GM23248 (cell line): ENCODE data around the gene SULT1C2. TPM values are rescaled to one million over a fixed set of nuclear protein-coding genes. Genes with fewer than 3 reads are reported as not detected.

Experiments used
- DNase-seq: peaks from one replicate; pipeline ENCODE4 v3.0.0-alpha.2; 2015
- H2AFZ ChIP-seq: fragments of 200-600 bp; sonication (generic); 2 replicates; pipeline ENCODE4 v1.6.1; 2016; ENCODE audit warnings: antibody characterized with exemption
- H3F3A ChIP-seq: fragments of 200-600 bp; sonication (generic); 2 replicates; pipeline ENCODE4 v1.6.1; 2016; ENCODE audit warnings: mild to moderate bottlenecking, antibody characterized with exemption, mixed run types; ENCODE audit not compliant: insufficient read depth
- H3K27ac ChIP-seq: fragments of 200-600 bp; sonication (generic); 2 replicates; pipeline ENCODE4 v1.5.1; 2016; ENCODE audit warnings: mild to moderate bottlenecking
- H3K27me3 ChIP-seq: fragments of 200-600 bp; sonication (generic); replicated peaks from 2 replicates; pipeline ENCODE4 v1.6.1; 2016; ENCODE audit warnings: mild to moderate bottlenecking; ENCODE audit not compliant: insufficient read depth
- H3K36me3 ChIP-seq: fragments of 200-600 bp; sonication (generic); 2 replicates; pipeline ENCODE4 v1.6.1; 2016; ENCODE audit warnings: low read depth, mild to moderate bottlenecking
- H3K4me1 ChIP-seq: fragments of 200-600 bp; sonication (generic); 2 replicates; pipeline ENCODE4 v1.6.1; 2016; ENCODE audit warnings: mild to moderate bottlenecking; ENCODE audit not compliant: insufficient read depth
- H3K4me2 ChIP-seq: fragments of 200-600 bp; sonication (generic); one replicate; pipeline ENCODE4 v1.6.1; 2016; ENCODE audit warnings: mild to moderate bottlenecking; ENCODE audit not compliant: unreplicated experiment
- H3K4me3 ChIP-seq: fragments of 200-600 bp; sonication (generic); 2 replicates; pipeline ENCODE4 v1.5.1; 2016; ENCODE audit warnings: mild to moderate bottlenecking
- H3K79me2 ChIP-seq: fragments of 200-600 bp; sonication (generic); 2 replicates; pipeline ENCODE4 v1.6.1; 2016; ENCODE audit warnings: mild to moderate bottlenecking; ENCODE audit not compliant: insufficient read depth
- H3K9ac ChIP-seq: fragments of 200-600 bp; sonication (generic); 2 replicates; pipeline ENCODE4 v1.6.1; 2016; ENCODE audit warnings: mild to moderate bottlenecking
- H3K9me2 ChIP-seq: fragments of 200-600 bp; sonication (generic); 2 replicates; pipeline ENCODE4 v1.6.1; 2016; ENCODE audit warnings: mixed run types, mild to moderate bottlenecking, moderate library complexity; ENCODE audit not compliant: insufficient read depth
- H3K9me3 ChIP-seq: fragments of 200-600 bp; sonication (generic); one replicate; pipeline ENCODE4 v1.6.1; 2017; ENCODE audit warnings: low read depth
- H4K20me1 ChIP-seq: fragments of 200-600 bp; sonication (generic); 2 replicates; pipeline ENCODE4 v1.6.0; 2016; ENCODE audit not compliant: insufficient read depth
- EZH2 ChIP-seq: fragments of 200-600 bp; sonication (generic); IDR thresholded peaks from 2 replicates; pipeline ENCODE4 v1.6.1; 2018; ENCODE audit warnings: antibody characterized with exemption, mild to moderate bottlenecking; ENCODE audit not compliant: insufficient read depth, poor library complexity, severe bottlenecking
- EZH2phosphoT487 ChIP-seq: fragments of 200-600 bp; sonication (generic); IDR thresholded peaks from 2 replicates; pipeline ENCODE4 v1.6.1; 2018; ENCODE audit warnings: antibody characterized with exemption, moderate library complexity, mild to moderate bottlenecking, low read depth; ENCODE audit not compliant: insufficient read depth
- WGBS, 2 experiments: methylation state at CpG; one replicate each; pipeline ENCODE4 v1.1.6; 2015 to 2017; ENCODE audit warnings: low lambda C conversion rate in 2 of 2, low coverage in 1 of 2; ENCODE audit errors: missing lambda C conversion rate in 2 of 2; 5-methylcytosine and 5-hydroxymethylcytosine counted together
- in situ Hi-C: fragments of 300-500 bp; cut with MboI; formaldehyde crosslinking; loops from 2 replicates; pipeline ENCODE4 v1.15.0; 2020
- polyA plus RNA-seq: library from polyadenylated mRNA; unstranded; fragments of >200 nt; fragmentation: Nextera tagmentation; extraction: Ambion mirVana; gene quantifications from 2 replicates; pipeline ENCODE4 v1.2.1, GENCODE V29; 2016
- total RNA-seq: library from RNA; depleted of rRNA; stranded (reverse); fragments of >200 nt; shearing (Covaris generic); gene quantifications from 2 replicates; pipeline ENCODE4 v1.2.3, GENCODE V29; 2014

Gene SULT1C2
- total and polyA plus RNA-seq, 2 experiments from 2014 or later = not detected

GRCh38 chr2:108244667-108245414 lies 43.9 kb upstream of the SULT1C2 start:
- Histone ChIP-seq H3K4me3 (no peak overlapping the region), H4K20me1 (no peaks in the 10 kb centered on the region), H3K4me1 (no peaks in the 10 kb centered on the region), H3K27me3 (no peaks in the 10 kb centered on the region), H3K79me2 (no peaks in the 10 kb centered on the region), H3F3A (peaks cover 6% of the 10 kb centered on the region; the same call in 1 of the 2 replicates), H3K9ac (no peak overlapping the region), H3K9me3 (no peaks in the 10 kb centered on the region), H3K4me2 (no peak overlapping the region), H3K27ac (no peak overlapping the region), H2AFZ (no peak overlapping the region), H3K36me3 (no peaks in the 10 kb centered on the region), H3K9me2 (no peaks in the 10 kb centered on the region)
- DNase-seq = no peak
- TF ChIP-seq EZH2phosphoT487 (no peak), EZH2 (no peak)
- in situ Hi-C loops = no loop called here
- 51 to 62% methylated on average over 2 of the region's 2 CpGs for WGBS, 2 experiments

DNA sequence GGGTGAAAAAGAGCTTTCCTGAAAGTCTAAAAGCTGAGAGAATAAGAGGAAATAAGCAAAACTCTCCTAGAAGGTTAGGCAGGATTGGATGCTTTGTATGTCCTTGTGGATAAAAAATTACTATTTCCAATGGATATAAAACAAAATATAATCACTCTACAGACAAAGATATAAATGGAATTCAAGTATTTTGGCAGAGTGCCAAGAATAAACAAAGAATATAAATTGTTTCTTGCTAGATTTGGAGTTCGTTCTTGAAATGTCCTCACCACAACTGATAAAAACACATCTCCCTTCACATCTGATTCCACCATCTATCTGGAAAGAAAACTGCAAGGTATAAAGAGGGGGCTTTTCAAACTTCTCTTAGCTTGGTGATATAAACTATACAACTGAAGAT lies 35.6 kb upstream of the SULT1C2 start:
- WGBS, 2 experiments = 42 to 48% methylated on average over 1 of the region's 1 CpG

GRCh38 chr2:108257757-108258331 lies 30.9 kb upstream of the SULT1C2 start:
- no peak overlapping the region for H2AFZ ChIP-seq
- no peaks in the 10 kb centered on the region for H3K79me2 ChIP-seq
- H3F3A ChIP-seq = peaks cover 10% of the 10 kb centered on the region
- WGBS, 2 experiments = 34 to 37% methylated on average over 3 of the region's 3 CpGs
- H4K20me1 ChIP-seq = no peaks in the 10 kb centered on the region
- H3K4me2 ChIP-seq = no peak overlapping the region
- H3K9ac ChIP-seq = no peak overlapping the region
- H3K4me1 ChIP-seq = peaks cover 10% of the 10 kb centered on the region; the same call in 1 of the 2 replicates
- peak; percentile 72 for DNase-seq
- H3K27me3 ChIP-seq = no peaks in the 10 kb centered on the region
- peak overlapping the region; percentile 35; the same call in 1 of the 2 replicates for H3K27ac ChIP-seq
- no peak for TF ChIP-seq EZH2
- no peak for TF ChIP-seq EZH2phosphoT487
- H3K36me3 ChIP-seq = no peaks in the 10 kb centered on the region
- H3K9me3 ChIP-seq = no peaks in the 10 kb centered on the region
- in situ Hi-C loops = no loop called here
- 0 out of 2 replicates have a peak, but pooled peaks cover 4% of the 10 kb centered on the region for H3K9me2 ChIP-seq
- H3K4me3 ChIP-seq = no peak overlapping the region

More for the DNA sequence above, 35.6 kb upstream of the SULT1C2 start:
- H3K4me3 ChIP-seq = no peak overlapping the region
- peaks cover 8% of the 10 kb centered on the region; the same call in 1 of the 2 replicates for H3K4me1 ChIP-seq
- no peak overlapping the region for H3K4me2 ChIP-seq
- no peak overlapping the region for H3K27ac ChIP-seq
- H3K9me3 ChIP-seq = no peaks in the 10 kb centered on the region
- H3K27me3 ChIP-seq = no peaks in the 10 kb centered on the region
- H4K20me1 ChIP-seq = no peaks in the 10 kb centered on the region
- no peaks in the 10 kb centered on the region for H3K79me2 ChIP-seq
- H3F3A ChIP-seq = peaks cover 8% of the 10 kb centered on the region
- TF ChIP-seq EZH2 (no peak), EZH2phosphoT487 (no peak)
- no peaks in the 10 kb centered on the region for H3K9me2 ChIP-seq
- no peak for DNase-seq
- no peaks in the 10 kb centered on the region for H3K36me3 ChIP-seq
- in situ Hi-C loops = no loop called here
- no peak overlapping the region for H3K9ac ChIP-seq
- H2AFZ ChIP-seq = no peak overlapping the region

- no peak overlapping the region for H3K4me2 ChIP-seq
- peaks cover 10% of the 10 kb centered on the region; the same call in 1 of the 2 replicates for H3K4me1 ChIP-seq
- no peak for TF ChIP-seq EZH2
- no peak for TF ChIP-seq EZH2phosphoT487
- H3K9me2 ChIP-seq = 0 out of 2 replicates have a peak, but pooled peaks cover 4% of the 10 kb centered on the region
- H4K20me1 ChIP-seq = no peaks in the 10 kb centered on the region
- H3K36me3 ChIP-seq = no peaks in the 10 kb centered on the region
- peaks cover 10% of the 10 kb centered on the region for H3F3A ChIP-seq
- H3K9me3 ChIP-seq = no peaks in the 10 kb centered on the region
- H3K9ac ChIP-seq = no peak overlapping the region
- DNase-seq = no peak
- H3K79me2 ChIP-seq = no peaks in the 10 kb centered on the region
- no peak overlapping the region for H3K27ac ChIP-seq
- no peaks in the 10 kb centered on the region for H3K27me3 ChIP-seq
- in situ Hi-C loops = no loop called here
- no peak overlapping the region for H3K4me3 ChIP-seq
- no peak overlapping the region for H2AFZ ChIP-seq
- WGBS, 2 experiments = 88 to 90% methylated on average over 1 of the region's 1 CpG
Observed at GRCh38 chr2:108260773-108261172, 27.9 kb upstream of the SULT1C2 start.
